Nephron (organoid): Measurements from ENCODE around the gene GHRHR.

Experiments
- H3K27ac Mint-ChIP-seq, 3 experiments: 2 replicates each; pipeline ENCODE4 v1.8.0; 2020; ENCODE audit warnings: mixed read lengths in 3 of 3, mild to moderate bottlenecking in 2 of 3, moderate library complexity in 1 of 3
- H3K27me3 Mint-ChIP-seq: 2 replicates; pipeline ENCODE4 v1.8.0; 2021; ENCODE audit warnings: low read depth, mild to moderate bottlenecking, moderate library complexity, mixed read lengths
- H3K36me3 Mint-ChIP-seq: 2 replicates; pipeline ENCODE4 v1.8.0; 2020; ENCODE audit warnings: low read depth, mixed read lengths
- H3K4me1 Mint-ChIP-seq: 2 replicates; pipeline ENCODE4 v1.8.0; 2020; ENCODE audit warnings: mixed read lengths
- H3K4me3 Mint-ChIP-seq, 3 experiments: 2 replicates each; pipeline ENCODE4 v1.8.0; 2020; ENCODE audit warnings: mild to moderate bottlenecking in 3 of 3, mixed read lengths in 3 of 3, moderate library complexity in 2 of 3
- H3K9me3 Mint-ChIP-seq: 2 replicates; pipeline ENCODE4 v1.8.0; 2020; ENCODE audit warnings: mixed read lengths
- TF ChIP-seq, protein P1 (sequence below), 3 experiments: fragments of 200-600 bp; sonication (generic); IDR thresholded peaks; one replicate each; pipeline ENCODE4 v1.5.0; 2021; ENCODE audit warnings: antibody characterized with exemption in 3 of 3; ENCODE audit not compliant: unreplicated experiment in 3 of 3

GHRHR gene

DNA sequence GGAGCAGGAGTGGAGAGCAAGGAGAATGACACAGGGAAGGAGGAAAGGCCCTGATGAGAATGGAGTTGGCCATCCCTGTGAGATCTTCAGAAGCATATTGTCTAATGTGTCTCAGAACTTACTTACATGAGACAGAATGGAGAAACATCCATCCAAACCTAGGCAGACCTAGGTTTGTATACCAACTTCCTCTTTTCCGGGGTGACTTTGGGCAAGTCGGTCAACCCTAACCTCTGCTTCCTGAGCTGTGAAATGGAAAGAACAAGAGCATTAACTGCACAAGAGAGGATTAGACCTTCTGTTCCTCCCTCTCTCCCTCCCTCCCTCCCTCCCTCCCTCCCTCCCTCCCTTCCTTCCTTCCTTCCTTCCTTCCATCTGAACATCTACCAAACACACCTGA lies 4.5 kb downstream of the GHRHR start:
- Mint-ChIP-seq H3K4me1 (no peaks in the 10 kb centered on the region), H3K36me3 (no peaks in the 10 kb centered on the region), H3K9me3 (no peaks in the 10 kb centered on the region), H3K27me3 (peaks cover 48% of the 10 kb centered on the region), H3K4me3 (no peak overlapping the region), H3K27ac (no peak overlapping the region)
- TF ChIP-seq, protein P1, sequence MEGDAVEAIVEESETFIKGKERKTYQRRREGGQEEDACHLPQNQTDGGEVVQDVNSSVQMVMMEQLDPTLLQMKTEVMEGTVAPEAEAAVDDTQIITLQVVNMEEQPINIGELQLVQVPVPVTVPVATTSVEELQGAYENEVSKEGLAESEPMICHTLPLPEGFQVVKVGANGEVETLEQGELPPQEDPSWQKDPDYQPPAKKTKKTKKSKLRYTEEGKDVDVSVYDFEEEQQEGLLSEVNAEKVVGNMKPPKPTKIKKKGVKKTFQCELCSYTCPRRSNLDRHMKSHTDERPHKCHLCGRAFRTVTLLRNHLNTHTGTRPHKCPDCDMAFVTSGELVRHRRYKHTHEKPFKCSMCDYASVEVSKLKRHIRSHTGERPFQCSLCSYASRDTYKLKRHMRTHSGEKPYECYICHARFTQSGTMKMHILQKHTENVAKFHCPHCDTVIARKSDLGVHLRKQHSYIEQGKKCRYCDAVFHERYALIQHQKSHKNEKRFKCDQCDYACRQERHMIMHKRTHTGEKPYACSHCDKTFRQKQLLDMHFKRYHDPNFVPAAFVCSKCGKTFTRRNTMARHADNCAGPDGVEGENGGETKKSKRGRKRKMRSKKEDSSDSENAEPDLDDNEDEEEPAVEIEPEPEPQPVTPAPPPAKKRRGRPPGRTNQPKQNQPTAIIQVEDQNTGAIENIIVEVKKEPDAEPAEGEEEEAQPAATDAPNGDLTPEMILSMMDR (IDR thresholded peaks at IDR 0.05; ENCODE audit: unreplicated experiment in 3 of 3), result no peak

DNA sequence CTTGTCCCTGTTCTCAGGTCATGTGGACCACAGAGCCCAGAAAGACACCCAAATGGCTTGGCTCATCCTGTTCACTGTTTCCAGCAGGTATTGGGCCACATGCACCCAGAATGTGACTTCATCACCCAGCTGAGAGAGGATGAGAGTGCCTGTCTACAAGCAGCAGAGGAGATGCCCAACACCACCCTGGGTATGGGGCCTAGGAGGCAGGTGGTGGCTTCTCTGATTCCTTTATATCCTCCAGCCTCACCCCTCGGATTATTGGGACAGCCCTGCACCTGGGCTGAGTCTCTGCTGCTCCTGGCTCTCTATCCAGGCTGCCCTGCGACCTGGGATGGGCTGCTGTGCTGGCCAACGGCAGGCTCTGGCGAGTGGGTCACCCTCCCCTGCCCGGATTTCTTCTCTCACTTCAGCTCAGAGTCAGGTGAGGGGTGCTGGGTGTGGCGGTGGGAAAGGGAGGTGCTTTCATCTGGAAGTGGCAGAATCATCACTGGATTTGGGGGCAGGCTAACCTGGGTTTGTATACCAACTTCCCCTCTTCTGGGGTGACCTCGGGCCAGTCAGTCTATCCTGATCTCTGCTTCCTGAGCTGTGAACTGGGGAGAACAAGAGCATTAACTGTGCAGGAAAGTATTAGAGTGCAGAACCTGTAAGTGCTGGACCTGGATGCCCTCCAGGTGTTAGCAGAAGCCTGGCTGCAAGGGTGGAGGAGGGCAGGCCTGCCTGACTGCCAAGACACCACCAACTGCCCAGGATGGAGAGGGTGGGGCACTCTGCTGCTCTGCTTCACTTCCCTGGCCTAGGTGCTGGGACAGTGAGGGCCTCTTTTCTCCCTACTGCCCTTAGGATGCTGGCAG lies 5.2 kb downstream of the GHRHR start:
- H3K9me3 Mint-ChIP-seq, result no peaks in the 10 kb centered on the region
- TF ChIP-seq, protein P1 (IDR thresholded peaks at IDR 0.05; ENCODE audit: unreplicated experiment in 3 of 3), result no peak
- no peaks in the 10 kb centered on the region for H3K4me1 Mint-ChIP-seq
- peaks cover 51% of the 10 kb centered on the region for H3K27me3 Mint-ChIP-seq
- H3K4me3 Mint-ChIP-seq, result no peak overlapping the region
- H3K36me3 Mint-ChIP-seq, result no peaks in the 10 kb centered on the region
- no peak overlapping the region for H3K27ac Mint-ChIP-seq

DNA sequence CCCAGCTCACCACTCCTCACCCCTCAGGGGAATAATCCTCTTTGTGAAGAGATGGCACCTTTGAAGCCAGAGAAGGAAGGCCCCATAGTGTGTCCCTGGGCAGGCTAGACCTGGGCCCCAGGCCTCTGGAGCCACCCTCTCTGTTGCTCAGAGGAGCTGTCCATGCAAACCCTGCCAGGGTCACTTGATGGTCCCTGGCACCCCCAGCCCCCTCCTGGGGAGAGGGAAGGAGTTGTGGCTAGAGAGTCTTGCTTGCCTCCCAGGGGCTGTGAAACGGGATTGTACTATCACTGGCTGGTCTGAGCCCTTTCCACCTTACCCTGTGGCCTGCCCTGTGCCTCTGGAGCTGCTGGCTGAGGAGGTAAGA lies 5.8 kb downstream of the GHRHR start:
- Mint-ChIP-seq H3K36me3 (no peaks in the 10 kb centered on the region), H3K27me3 (peaks cover 50% of the 10 kb centered on the region), H3K4me3 (no peak overlapping the region), H3K4me1 (no peaks in the 10 kb centered on the region), H3K9me3 (no peaks in the 10 kb centered on the region), H3K27ac (no peak overlapping the region)
- TF ChIP-seq, protein P1 (IDR thresholded peaks at IDR 0.05; ENCODE audit: unreplicated experiment in 3 of 3), result no peak

DNA sequence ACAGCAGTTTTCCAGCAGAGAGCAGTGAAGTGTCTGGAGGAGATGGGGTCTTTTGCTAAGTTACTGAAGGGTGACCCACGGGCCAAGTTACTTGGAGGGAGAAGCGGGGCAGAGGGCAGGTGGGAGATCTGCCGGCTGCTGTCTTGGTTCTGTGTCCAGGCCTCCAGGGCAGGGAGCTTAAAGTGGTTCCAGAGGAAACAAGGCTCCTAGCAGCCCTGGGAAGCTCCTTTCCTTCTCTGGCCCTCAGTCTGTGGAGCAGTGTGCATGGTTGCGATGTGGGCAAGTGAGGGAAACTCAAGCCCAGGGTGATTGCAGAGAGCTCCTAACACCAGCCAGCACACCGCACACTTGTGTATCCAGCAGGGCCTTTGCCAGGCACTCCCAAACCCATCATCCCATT lies 6.3 kb downstream of the GHRHR start:
- Mint-ChIP-seq H3K4me1 (no peaks in the 10 kb centered on the region), H3K27ac (no peak overlapping the region), H3K36me3 (no peaks in the 10 kb centered on the region), H3K4me3 (no peak overlapping the region), H3K27me3 (peaks cover 48% of the 10 kb centered on the region), H3K9me3 (no peaks in the 10 kb centered on the region)
- TF ChIP-seq, protein P1 (IDR thresholded peaks at IDR 0.05; ENCODE audit: unreplicated experiment in 3 of 3), result no peak

DNA sequence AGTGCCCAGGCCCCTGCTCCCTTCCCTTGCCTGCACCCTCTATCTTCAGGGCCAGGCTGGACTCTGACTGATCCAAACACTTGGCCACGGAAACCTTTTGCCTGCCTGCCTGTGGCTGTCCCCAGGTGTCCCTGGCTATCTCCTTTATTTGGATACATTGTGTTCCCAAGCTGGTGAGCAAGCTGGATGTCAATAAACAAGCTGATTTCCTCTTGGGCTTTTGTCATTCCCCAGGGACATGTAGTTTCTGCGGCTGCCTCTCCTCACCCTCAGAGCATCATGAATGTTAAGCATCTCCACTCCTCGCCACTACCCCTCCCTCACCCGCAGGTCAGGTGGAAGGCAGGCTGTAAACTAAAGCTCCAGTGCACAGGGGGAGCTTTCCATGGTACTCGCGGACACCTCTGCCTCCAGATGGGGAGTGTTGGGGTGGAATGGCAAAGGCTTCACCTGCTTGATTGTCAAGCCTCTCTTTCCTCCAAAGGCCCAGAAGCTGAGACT lies 6.9 kb downstream of the GHRHR start:
- Mint-ChIP-seq H3K4me3 (no peak overlapping the region), H3K36me3 (no peaks in the 10 kb centered on the region), H3K4me1 (no peaks in the 10 kb centered on the region), H3K27ac (no peak overlapping the region), H3K9me3 (no peaks in the 10 kb centered on the region), H3K27me3 (peaks cover 46% of the 10 kb centered on the region)
- TF ChIP-seq, protein P1 (IDR thresholded peaks at IDR 0.05; ENCODE audit: unreplicated experiment in 3 of 3), result no peak

DNA sequence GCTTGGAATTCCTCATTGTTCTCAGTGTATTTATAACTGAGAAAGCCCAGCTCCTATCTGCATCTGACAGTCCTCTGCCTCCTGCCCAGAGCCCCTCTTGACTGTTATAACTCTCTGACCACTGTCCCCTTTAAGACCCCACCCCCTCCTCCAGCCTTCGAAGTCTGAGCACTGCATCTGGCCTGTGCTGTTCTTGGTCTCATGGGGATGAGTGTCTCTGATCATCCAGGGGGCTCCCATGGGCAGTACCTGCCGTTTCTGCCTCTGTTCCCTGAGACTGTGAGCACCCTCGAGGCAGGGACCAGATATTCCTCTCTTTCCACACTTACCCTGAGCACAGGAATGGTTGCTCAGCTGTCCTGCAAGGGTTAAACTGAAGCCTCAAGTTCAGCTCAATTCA lies 7.7 kb downstream of the GHRHR start:
- no peak overlapping the region for H3K4me3 Mint-ChIP-seq
- no peak overlapping the region for H3K27ac Mint-ChIP-seq
- no peaks in the 10 kb centered on the region for H3K36me3 Mint-ChIP-seq
- TF ChIP-seq, protein P1 (IDR thresholded peaks at IDR 0.05; ENCODE audit: unreplicated experiment in 3 of 3), result no peak
- peaks cover 49% of the 10 kb centered on the region for H3K27me3 Mint-ChIP-seq
- H3K4me1 Mint-ChIP-seq, result no peaks in the 10 kb centered on the region
- no peaks in the 10 kb centered on the region for H3K9me3 Mint-ChIP-seq
